Endothelial cell of umbilical vein (primary cell): ENCODE measurements around the gene POLR2F. TPM values are rescaled to one million over a fixed set of nuclear protein-coding genes. Genes with fewer than 3 reads are reported as not detected.

Experiments
- BruUV-seq: library from RNA; stranded (reverse); fragments of 400-500 nt; replicated peaks from 2 replicates; lab custom pipeline; 2021; lab: Mats Ljungman, UMichigan
- CTCF ChIA-PET: fragments of 300-600, 350-600 bp; sonication (Branson Sonifier 250); formaldehyde crosslinking; loops from one replicate; lab custom pipeline; 2021; ENCODE audit warnings: antibody characterized with exemption, inconsistent platforms; lab: Charles Lee
- POLR2A ChIA-PET: fragments of 300-600, 350-600 bp; sonication (Branson Sonifier 250); formaldehyde crosslinking; loops from one replicate; lab custom pipeline; 2021; ENCODE audit warnings: antibody characterized with exemption, inconsistent platforms; lab: Charles Lee
- DNase-seq: peaks from one replicate; pipeline ENCODE4 v3.0.0-alpha.2; 2011; ENCODE audit warnings: low read depth, low spot score
- FAIRE-seq: peaks from 2 replicates; lab custom pipeline; 2011; peaks lifted over from hg19 to GRCh38; lab: Jason Lieb, UNC
- H2AFZ ChIP-seq: 2 replicates; pipeline ENCODE4 v1.6.0; 2012; ENCODE audit warnings: low read depth, low read length, control low read depth, inconsistent platforms
- H3K27ac ChIP-seq: 2 replicates; pipeline ENCODE4 v1.5.1; 2011; ENCODE audit warnings: low read depth, mild to moderate bottlenecking, control low read depth, low read length, moderate library complexity; ENCODE audit not compliant: insufficient read depth
- H3K27me3 ChIP-seq, 2 experiments: 2 replicates each; pipeline versions ENCODE4 v1.6.0 to v1.6.1; 2011; ENCODE audit warnings: low read length in 2 of 2, mixed read lengths in 1 of 2; ENCODE audit not compliant: control insufficient read depth in 2 of 2, insufficient read depth in 2 of 2
- H3K36me3 ChIP-seq, 2 experiments: 2 replicates in 1 of 2; 3 replicates in 1 of 2; pipeline ENCODE4 v1.5.1; 2011; ENCODE audit warnings: low read length in 2 of 2, mild to moderate bottlenecking in 1 of 2, moderate library complexity in 1 of 2; ENCODE audit not compliant: control insufficient read depth in 2 of 2, insufficient read depth in 2 of 2; ENCODE audit errors: extremely low read depth in 1 of 2
- H3K4me1 ChIP-seq: 3 replicates; pipeline ENCODE4 v1.5.1; 2011; ENCODE audit warnings: mild to moderate bottlenecking, low read length; ENCODE audit not compliant: control insufficient read depth, insufficient read depth; ENCODE audit errors: extremely low read depth
- H3K4me2 ChIP-seq: 2 replicates; pipeline ENCODE4 v1.6.1; 2011; ENCODE audit warnings: low read length, control low read depth, mixed read lengths; ENCODE audit not compliant: insufficient read depth
- H3K4me3 ChIP-seq, 3 experiments: fragments of 200-600 bp in 1 of 3; sonication (generic), shearing (Covaris generic) in 1 of 3; replicated peaks in 1 of 3; 2 replicates each; pipeline ENCODE4 v1.5.1; 2011 to 2016; ENCODE audit warnings: control low read depth in 3 of 3, low read length in 3 of 3, mild to moderate bottlenecking in 2 of 3, inconsistent platforms in 1 of 3, low read depth in 1 of 3, moderate library complexity in 1 of 3; ENCODE audit not compliant: insufficient read depth in 1 of 3
- H3K79me2 ChIP-seq: 2 replicates; pipeline ENCODE4 v1.6.0; 2012; ENCODE audit warnings: low read length, inconsistent platforms; ENCODE audit not compliant: control insufficient read depth, insufficient read depth
- H3K9ac ChIP-seq: replicated peaks from 2 replicates; pipeline ENCODE3; 2011; ENCODE audit warnings: low read length, control low read depth; ENCODE audit not compliant: insufficient read depth; ENCODE audit errors: extremely low read depth
- H3K9me1 ChIP-seq: replicated peaks from 3 replicates; pipeline ENCODE4 v1.6.0; 2011; ENCODE audit warnings: mild to moderate bottlenecking, low read length; ENCODE audit not compliant: control insufficient read depth, insufficient read depth; ENCODE audit errors: extremely low read depth
- H3K9me3 ChIP-seq: replicated peaks from 2 replicates; pipeline ENCODE4 v1.5.1; 2012; ENCODE audit warnings: low read length, inconsistent platforms; ENCODE audit not compliant: control insufficient read depth, insufficient read depth
- H4K20me1 ChIP-seq: replicated peaks from 2 replicates; pipeline ENCODE3; 2011; ENCODE audit warnings: mild to moderate bottlenecking, low read length; ENCODE audit not compliant: control insufficient read depth, insufficient read depth; ENCODE audit errors: extremely low read depth
- FOS ChIP-seq: IDR thresholded peaks from 2 replicates; pipeline ENCODE4 v1.6.1; 2011; ENCODE audit warnings: mild to moderate bottlenecking, low read length, moderate library complexity, borderline replicate concordance; ENCODE audit not compliant: insufficient read depth
- MYC ChIP-seq: IDR thresholded peaks from one replicate; pipeline ENCODE4 v1.6.1; 2011; ENCODE audit warnings: mild to moderate bottlenecking, low read depth, low read length
- POLR2A ChIP-seq: IDR thresholded peaks from 2 replicates; pipeline ENCODE4 v1.6.1; 2012; ENCODE audit warnings: low read depth, mild to moderate bottlenecking, control low read depth, low read length
- dilution Hi-C: fragments of 300-500 bp; cut with MboI; formaldehyde crosslinking; loops from one replicate; pipeline ENCODE4 v1.15.0; 2019; ENCODE audit warnings: low sequenced_read_pairs; ENCODE audit not compliant: extremely low pct_ligation_motif_present
- intact Hi-C: fragments of 100-400 bp; cut with micrococcal nuclease; formaldehyde crosslinking; loops from one replicate; pipeline ENCODE4 v1.10.0; 2022
- polyA plus RNA-seq, 4 experiments: library from polyadenylated mRNA; depleted of rRNA in 3 of 4; stranded (reverse) in 3 of 4; unstranded in 1 of 4; fragments of >200 nt; gene quantifications; 2 replicates each; pipeline versions ENCODE4 v1.2.1 to v1.2.3, GENCODE V29; 2011 to 2012; ENCODE audit warnings: missing spikeins in 1 of 4
- total RNA-seq: library from RNA; stranded (reverse); gene quantifications from 2 replicates; pipeline ENCODE4 v1.2.3, GENCODE V29; 2021
- TF ChIP-seq, protein P1 (sequence below), 2 donors: IDR thresholded peaks; 1 replicate in 1 of 2; 2 replicates in 1 of 2; pipeline ENCODE4 v1.5.1; 2011; ENCODE audit warnings: low read length in 2 of 2, mild to moderate bottlenecking in 2 of 2, moderate library complexity in 2 of 2, control low read depth in 1 of 2, inconsistent platforms in 1 of 2, low read depth in 1 of 2; ENCODE audit not compliant: insufficient read depth in 1 of 2; ENCODE audit errors: extremely low read depth in 1 of 2

Gene POLR2F
- total and polyA plus RNA-seq, 2 donors (not counting 3 experiments of a cell fraction or from before 2014, with no cell fraction given): 106 to 112 TPM

- H3K36me3 ChIP-seq: peaks cover 0 to 13% of the 10 kb centered on the region in 2 experiments
These were observed 42.4 kb upstream of the POLR2F start for GRCh38 chr22:37910890-37911672.

More at GRCh38 chr22:37910890-37911672, 42.4 kb upstream of the POLR2F start:
- Histone ChIP-seq H3K27ac (no peak overlapping the region), H3K79me2 (peaks cover 26% of the 10 kb centered on the region), H3K27me3 (no peaks in the 10 kb centered on the region), H3K4me3 (no peak overlapping the region), H3K9me3 (no peaks in the 10 kb centered on the region), H3K9ac (no peak overlapping the region), H2AFZ (no peak overlapping the region), H4K20me1 (no peaks in the 10 kb centered on the region), H3K4me2 (no peak overlapping the region), H3K9me1 (no peaks in the 10 kb centered on the region), H3K4me1 (peaks cover 8% of the 10 kb centered on the region)
- ChIA-PET CTCF (interaction anchor here (1.8 kb wide), 1 partner anchor 24 kb away, joined by 5 read pairs; no protein-coding TSS in a partner anchor), POLR2A (no interaction called here)
- intact Hi-C loops (no loop called here), dilution Hi-C loops (no loop called here)
- TF ChIP-seq FOS (no peak), POLR2A (no peak), MYC (no peak)
- TF ChIP-seq, protein P1, sequence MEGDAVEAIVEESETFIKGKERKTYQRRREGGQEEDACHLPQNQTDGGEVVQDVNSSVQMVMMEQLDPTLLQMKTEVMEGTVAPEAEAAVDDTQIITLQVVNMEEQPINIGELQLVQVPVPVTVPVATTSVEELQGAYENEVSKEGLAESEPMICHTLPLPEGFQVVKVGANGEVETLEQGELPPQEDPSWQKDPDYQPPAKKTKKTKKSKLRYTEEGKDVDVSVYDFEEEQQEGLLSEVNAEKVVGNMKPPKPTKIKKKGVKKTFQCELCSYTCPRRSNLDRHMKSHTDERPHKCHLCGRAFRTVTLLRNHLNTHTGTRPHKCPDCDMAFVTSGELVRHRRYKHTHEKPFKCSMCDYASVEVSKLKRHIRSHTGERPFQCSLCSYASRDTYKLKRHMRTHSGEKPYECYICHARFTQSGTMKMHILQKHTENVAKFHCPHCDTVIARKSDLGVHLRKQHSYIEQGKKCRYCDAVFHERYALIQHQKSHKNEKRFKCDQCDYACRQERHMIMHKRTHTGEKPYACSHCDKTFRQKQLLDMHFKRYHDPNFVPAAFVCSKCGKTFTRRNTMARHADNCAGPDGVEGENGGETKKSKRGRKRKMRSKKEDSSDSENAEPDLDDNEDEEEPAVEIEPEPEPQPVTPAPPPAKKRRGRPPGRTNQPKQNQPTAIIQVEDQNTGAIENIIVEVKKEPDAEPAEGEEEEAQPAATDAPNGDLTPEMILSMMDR (IDR thresholded peaks at IDR 0.05; ENCODE audit: extremely low read depth in 1 of 2, insufficient read depth in 1 of 2, low read depth in 1 of 2, low read length in 2 of 2): no peak
- FAIRE-seq (no peak), DNase-seq (no peak)
- BruUV-seq: no TSS peak
